Panc1 (cell line): ENCODE measurements around the gene TMEM235. TPM values are rescaled to one million over a fixed set of nuclear protein-coding genes. Genes with fewer than 3 reads are reported as not detected.

Experiments used
- ATAC-seq: fragments of 200-7000 bp; cut with Tn5 transposase; 2 replicates; pipeline ENCODE4 v1.9.1; 2020; ENCODE audit warnings: mild to moderate bottlenecking, moderate library complexity
- BruUV-seq: library from RNA; stranded (reverse); fragments of 400-500 nt; replicated peaks from 2 replicates; lab custom pipeline; 2021; lab: Mats Ljungman, UMichigan
- CTCF ChIA-PET: fragments of 300-600 bp; sonication (Branson Sonifier 250); formaldehyde crosslinking; loops from one replicate; lab custom pipeline; 2022; ENCODE audit warnings: antibody characterized with exemption; lab: Charles Lee
- POLR2A ChIA-PET: fragments of 300-600 bp; sonication (Branson Sonifier 250); formaldehyde crosslinking; loops from one replicate; lab custom pipeline; 2022; ENCODE audit warnings: antibody characterized with exemption; lab: Charles Lee
- DNase-seq: peaks from one replicate; pipeline ENCODE4 v3.0.0-alpha.2; 2010; ENCODE audit warnings: low read depth, low spot score
- H3K27ac ChIP-seq: 2 replicates; pipeline ENCODE4 v1.5.1; 2011; ENCODE audit warnings: mild to moderate bottlenecking, low read length, inconsistent platforms
- H3K27me3 ChIP-seq: fragments of 200-500 bp; sonication (Bioruptor generic); 2 replicates; pipeline ENCODE4 v1.6.0; 2014; ENCODE audit warnings: low read length, inconsistent platforms; ENCODE audit not compliant: control insufficient read depth, insufficient read depth
- H3K36me3 ChIP-seq: fragments of 200-500 bp; sonication (Bioruptor generic); 2 replicates; pipeline ENCODE4 v1.5.1; 2014; ENCODE audit warnings: inconsistent platforms, mild to moderate bottlenecking, low read length, moderate library complexity; ENCODE audit not compliant: control insufficient read depth, insufficient read depth
- H3K4me1 ChIP-seq: 2 replicates; pipeline ENCODE4 v1.5.1; 2011; ENCODE audit warnings: inconsistent platforms, mild to moderate bottlenecking, low read length, moderate library complexity; ENCODE audit not compliant: control insufficient read depth, insufficient read depth
- H3K4me3 ChIP-seq, 2 experiments: 2 replicates each; pipeline ENCODE4 v1.5.1; 2011 to 2012; ENCODE audit warnings: low read depth in 2 of 2, low read length in 2 of 2, mild to moderate bottlenecking in 2 of 2, inconsistent platforms in 1 of 2, moderate library complexity in 1 of 2
- H3K9me3 ChIP-seq: fragments of 200-500 bp; sonication (Bioruptor generic); 2 replicates; pipeline ENCODE4 v1.5.1; 2014; ENCODE audit warnings: low read depth, mild to moderate bottlenecking, inconsistent platforms, low read length, moderate library complexity; ENCODE audit not compliant: control insufficient read depth, insufficient read depth
- CTCF ChIP-seq: fragments of 450-650 bp; IDR thresholded peaks from 2 replicates; pipeline ENCODE4 v1.5.1; 2017; ENCODE audit warnings: mild to moderate bottlenecking
- POLR2AphosphoS5 ChIP-seq: IDR thresholded peaks from 2 replicates; pipeline ENCODE4 v1.6.1; 2012; ENCODE audit warnings: mild to moderate bottlenecking, low read depth, low read length, moderate library complexity
- REST ChIP-seq, 2 experiments: IDR thresholded peaks; 2 replicates each; pipeline ENCODE4 v1.6.1; 2011 to 2012; ENCODE audit warnings: low read depth in 2 of 2, control low read depth in 1 of 2, low read length in 1 of 2, mild to moderate bottlenecking in 1 of 2, moderate library complexity in 1 of 2; ENCODE audit not compliant: insufficient read depth in 1 of 2
- SIN3A ChIP-seq: IDR thresholded peaks from 2 replicates; pipeline ENCODE4 v1.6.1; 2012; ENCODE audit warnings: low read depth, mild to moderate bottlenecking, low read length, moderate library complexity, borderline replicate concordance; ENCODE audit not compliant: insufficient read depth
- TCF7L2 ChIP-seq: IDR thresholded peaks from 2 replicates; pipeline ENCODE4 v1.6.1; 2011; ENCODE audit warnings: mild to moderate bottlenecking, low read depth, low read length, inconsistent platforms
- in situ Hi-C: cut with HindIII; loops from 2 replicates; pipeline ENCODE4 v1.10.0; 2016; ENCODE audit warnings: low sequenced_read_pairs, low pct_unique_long_range_greater_than_20kb
- intact Hi-C: fragments of 100-400 bp; cut with micrococcal nuclease; formaldehyde crosslinking; loops from one replicate; pipeline ENCODE4 v1.10.0; 2022; ENCODE audit not compliant: unreplicated experiment
- total RNA-seq: library from RNA; stranded (reverse); gene quantifications from one replicate; pipeline ENCODE4 v1.2.1, GENCODE V29; 2021; ENCODE audit not compliant: unreplicated experiment

Gene TMEM235
- total RNA-seq, 1 experiment from 2014 or later: not detected

DNA sequence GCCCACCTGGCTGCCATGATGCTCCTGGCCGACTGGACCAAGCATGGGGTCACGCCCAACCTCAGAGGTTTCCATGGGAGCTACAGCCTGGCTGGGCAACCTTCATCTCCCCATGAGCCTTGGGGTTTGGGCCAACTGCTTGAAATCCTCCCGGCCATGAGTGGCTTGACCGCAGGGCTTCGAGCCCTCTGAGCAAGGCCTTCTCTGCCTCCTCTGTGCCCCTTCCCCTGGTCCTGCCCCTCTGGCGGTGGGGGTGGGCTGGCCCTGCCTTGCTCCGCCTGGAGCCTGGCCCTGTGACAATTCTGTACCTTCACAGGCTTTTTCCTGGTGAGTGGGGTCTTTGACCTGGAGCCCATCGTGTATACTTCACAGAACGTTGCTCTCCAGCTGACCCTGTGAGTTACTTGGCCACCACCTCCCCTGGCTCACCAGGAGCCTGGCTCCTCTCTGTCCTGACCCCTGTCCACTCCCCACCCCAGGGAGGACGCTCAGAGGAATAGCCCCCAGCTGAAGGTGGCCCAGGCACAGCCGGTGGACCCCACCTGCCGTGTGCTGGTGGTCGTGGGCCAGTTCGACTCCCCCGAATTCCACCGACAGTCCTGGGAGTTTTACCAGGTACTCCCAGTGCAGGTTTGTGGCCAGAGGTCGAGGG is 26.2 kb upstream of the TMEM235 start:
- ATAC-seq: no peak
- Histone ChIP-seq H3K9me3 (no peaks in the 10 kb centered on the region), H3K4me3 (no peak overlapping the region), H3K27me3 (no peaks in the 10 kb centered on the region), H3K36me3 (no peaks in the 10 kb centered on the region), H3K27ac (no peak overlapping the region), H3K4me1 (no peaks in the 10 kb centered on the region)
- TF ChIP-seq REST (IDR thresholded peaks at IDR 0.05; ENCODE audit: insufficient read depth in 1 of 2, low read depth in 2 of 2, low read length in 1 of 2): no peak
- TF ChIP-seq CTCF: no peak
- TF ChIP-seq POLR2AphosphoS5: no peak
- TF ChIP-seq SIN3A: no peak
- TF ChIP-seq TCF7L2: no peak
- DNase-seq: no peak
- POLR2A ChIA-PET: no interaction called here
- in situ Hi-C loops (no loop called here), intact Hi-C loops (no loop called here)
- CTCF ChIA-PET: no interaction called here
- BruUV-seq: no TSS peak

- intact Hi-C loops: no loop called here
- Histone ChIP-seq H3K4me1 (no peaks in the 10 kb centered on the region), H3K4me3 (no peak overlapping the region), H3K9me3 (no peaks in the 10 kb centered on the region), H3K27me3 (no peaks in the 10 kb centered on the region), H3K36me3 (no peaks in the 10 kb centered on the region), H3K27ac (no peak overlapping the region)
- in situ Hi-C loops: no loop called here
- CTCF ChIA-PET: interaction anchor here (0.5 to 0.8 kb wide), 6 partner anchors 13 to 249 kb away, joined by 3 to 17 read pairs (median 4); no protein-coding TSS in a partner anchor
- BruUV-seq: no TSS peak
- TF ChIP-seq POLR2AphosphoS5 (no peak), SIN3A (no peak), REST (IDR thresholded peaks at IDR 0.05; ENCODE audit: insufficient read depth in 1 of 2, low read depth in 2 of 2, low read length in 1 of 2) (no peak), CTCF (no peak), TCF7L2 (no peak)
- POLR2A ChIA-PET: interaction anchor here (0.7 to 1.1 kb wide), 3 partner anchors 13 to 137 kb away, joined by 3 to 5 read pairs (median 4); no protein-coding TSS in a partner anchor
- ATAC-seq: no peak
- DNase-seq: no peak
Observed at GRCh38 chr17:78206298-78206697, 25.1 kb upstream of the TMEM235 start.
